Loucy (cell line): ENCODE data around the gene GPR149.

Experiments
- EZH2phosphoT487 ChIP-seq: fragments of 200-600 bp; IDR thresholded peaks from 2 replicates; pipeline ENCODE4 v1.6.1; 2018; ENCODE audit warnings: antibody characterized with exemption, mild to moderate bottlenecking, moderate library complexity, borderline replicate concordance
- TF ChIP-seq, protein P1 (sequence below): fragments of 200-600 bp; sonication (generic); conservative IDR thresholded peaks from 2 replicates; pipeline ENCODE4 v1.5.1; 2014; ENCODE audit warnings: mild to moderate bottlenecking, antibody characterized with exemption, low read length

DNA sequence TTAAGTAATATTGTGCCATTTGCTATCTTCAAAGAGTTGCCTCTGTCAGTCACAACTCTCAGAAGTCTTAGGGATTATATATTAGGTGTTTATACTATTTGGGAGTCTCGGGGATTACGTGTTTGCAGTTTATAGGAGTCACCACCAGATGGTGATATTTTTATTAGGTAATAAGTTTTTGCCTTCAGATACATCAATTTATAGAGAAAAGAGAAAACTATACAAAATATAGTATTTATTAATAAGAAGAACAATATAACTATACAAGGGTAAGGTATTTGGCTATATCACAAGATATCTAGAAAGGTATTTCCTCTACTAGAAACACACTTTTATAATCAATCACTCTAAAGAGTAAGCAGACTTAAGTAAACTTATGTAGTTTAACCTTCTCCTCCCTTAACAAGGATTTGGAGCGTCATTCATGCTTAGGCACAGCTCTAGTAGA, 95.0 kb downstream of the GPR149 start:
- TF ChIP-seq, protein P1, sequence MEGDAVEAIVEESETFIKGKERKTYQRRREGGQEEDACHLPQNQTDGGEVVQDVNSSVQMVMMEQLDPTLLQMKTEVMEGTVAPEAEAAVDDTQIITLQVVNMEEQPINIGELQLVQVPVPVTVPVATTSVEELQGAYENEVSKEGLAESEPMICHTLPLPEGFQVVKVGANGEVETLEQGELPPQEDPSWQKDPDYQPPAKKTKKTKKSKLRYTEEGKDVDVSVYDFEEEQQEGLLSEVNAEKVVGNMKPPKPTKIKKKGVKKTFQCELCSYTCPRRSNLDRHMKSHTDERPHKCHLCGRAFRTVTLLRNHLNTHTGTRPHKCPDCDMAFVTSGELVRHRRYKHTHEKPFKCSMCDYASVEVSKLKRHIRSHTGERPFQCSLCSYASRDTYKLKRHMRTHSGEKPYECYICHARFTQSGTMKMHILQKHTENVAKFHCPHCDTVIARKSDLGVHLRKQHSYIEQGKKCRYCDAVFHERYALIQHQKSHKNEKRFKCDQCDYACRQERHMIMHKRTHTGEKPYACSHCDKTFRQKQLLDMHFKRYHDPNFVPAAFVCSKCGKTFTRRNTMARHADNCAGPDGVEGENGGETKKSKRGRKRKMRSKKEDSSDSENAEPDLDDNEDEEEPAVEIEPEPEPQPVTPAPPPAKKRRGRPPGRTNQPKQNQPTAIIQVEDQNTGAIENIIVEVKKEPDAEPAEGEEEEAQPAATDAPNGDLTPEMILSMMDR, result peak; percentile 59
- TF ChIP-seq EZH2phosphoT487, result no peak
